HepG2 (cell line): ENCODE data around the gene TRIM10. TPM values are rescaled to one million over a fixed set of nuclear protein-coding genes. Genes with fewer than 3 reads are reported as not detected.

Experiments
- ATAC-seq: fragments of 200-7000 bp; cut with Tn5 transposase; 3 replicates; pipeline ENCODE4 v1.9.1; 2020; ENCODE audit warnings: mild to moderate bottlenecking, moderate library complexity
- BruUV-seq: library from RNA; stranded (reverse); fragments of 400-500 nt; replicated peaks from 2 replicates; lab custom pipeline; 2021; lab: Mats Ljungman, UMichigan
- CTCF ChIA-PET: fragments of 300-600 bp; formaldehyde crosslinking; extraction: SDS; loops from one replicate; lab custom pipeline; 2021; ENCODE audit warnings: low total read pairs, inconsistent platforms, low intra/inter-chr PET ratio; lab: Yijun Ruan, JAX
- POLR2A ChIA-PET: fragments of 350-600 bp; sonication (Branson Sonifier 250); formaldehyde crosslinking; loops from one replicate; lab custom pipeline; 2020; ENCODE audit warnings: antibody characterized with exemption, inconsistent platforms; lab: Yijun Ruan, JAX
- DNase-seq: peaks from one replicate; pipeline ENCODE4 v3.0.0-alpha.2; 2015; ENCODE audit warnings: low spot score
- FAIRE-seq: peaks from 3 replicates; lab custom pipeline; 2011; peaks lifted over from hg19 to GRCh38; lab: Jason Lieb, UNC
- H2AFZ ChIP-seq: one replicate; pipeline ENCODE4 v1.6.1; 2011; ENCODE audit warnings: low read length, inconsistent platforms
- H3K27ac ChIP-seq: fragments of 300-600 bp; 3 replicates; pipeline ENCODE4 v1.8.0; 2011; ENCODE audit warnings: mixed run types, mild to moderate bottlenecking, mixed read lengths, low read length, inconsistent platforms; ENCODE audit not compliant: insufficient read depth; ENCODE audit errors: extremely low read length
- H3K27me3 ChIP-seq, 2 experiments: fragments of 200-600 bp in 1 of 2; 2 replicates in 1 of 2; 3 replicates in 1 of 2; pipeline versions ENCODE4 v1.6.0 to v1.8.0; 2011; ENCODE audit warnings: low read length in 2 of 2, mild to moderate bottlenecking in 2 of 2, moderate library complexity in 2 of 2, inconsistent platforms in 1 of 2; ENCODE audit not compliant: insufficient read depth in 2 of 2, control insufficient read depth in 1 of 2
- H3K36me3 ChIP-seq, 2 experiments: fragments of 200-600 bp in 1 of 2; replicated peaks in 1 of 2; 2 replicates in 1 of 2; 3 replicates in 1 of 2; pipeline versions ENCODE4 v1.5.1 to v1.8.0; 2011; ENCODE audit warnings: low read length in 2 of 2, inconsistent platforms in 1 of 2; ENCODE audit not compliant: insufficient read depth in 2 of 2, control insufficient read depth in 1 of 2
- H3K4me1 ChIP-seq: 2 replicates; pipeline ENCODE4 v1.5.1; 2012; ENCODE audit warnings: low read length, inconsistent platforms; ENCODE audit not compliant: insufficient read depth
- H3K4me2 ChIP-seq: 2 replicates; pipeline ENCODE4 v1.6.0; 2011; ENCODE audit warnings: low read depth, low read length, inconsistent platforms
- H3K4me3 ChIP-seq, 3 experiments: fragments of 200-600 bp in 1 of 3; sonication (generic), shearing (Covaris generic) in 1 of 3; replicated peaks in 1 of 3; 2 replicates each; pipeline ENCODE4 v1.5.1; 2011 to 2016; ENCODE audit warnings: low read length in 3 of 3, inconsistent platforms in 2 of 3, low read depth in 2 of 3, mild to moderate bottlenecking in 2 of 3, control low read depth in 1 of 3, mixed read lengths in 1 of 3; ENCODE audit not compliant: insufficient read depth in 1 of 3
- H3K79me2 ChIP-seq: one replicate; pipeline ENCODE4 v1.6.1; 2011; ENCODE audit warnings: low read length, inconsistent platforms; ENCODE audit not compliant: insufficient read depth
- H3K9ac ChIP-seq: 2 replicates; pipeline ENCODE4 v1.6.0; 2011; ENCODE audit warnings: mild to moderate bottlenecking, low read depth, low read length, inconsistent platforms; ENCODE audit not compliant: insufficient read depth
- H3K9me3 ChIP-seq: 2 replicates; pipeline ENCODE4 v1.5.1; 2012; ENCODE audit warnings: mild to moderate bottlenecking, low read length
- H4K20me1 ChIP-seq: 2 replicates; pipeline ENCODE4 v1.6.0; 2011; ENCODE audit warnings: inconsistent platforms, mild to moderate bottlenecking, low read length, moderate library complexity; ENCODE audit not compliant: insufficient read depth
- ISX ChIP-seq: sonication (generic); formaldehyde crosslinking; conservative IDR thresholded peaks from 2 replicates; pipeline ENCODE4 v1.5.0; 2020; ENCODE audit warnings: missing genetic modification reagents
- KDM4B ChIP-seq: sonication (generic); formaldehyde crosslinking; IDR thresholded peaks from 2 replicates; pipeline ENCODE4 v1.4.0; 2020; ENCODE audit warnings: missing genetic modification reagents
- MAZ ChIP-seq, 2 experiments: sonication (generic) in 1 of 2; formaldehyde crosslinking in 1 of 2; IDR thresholded peaks; 2 replicates each; pipeline versions ENCODE4 v1.5.0 to v1.6.1; 2012 to 2020; ENCODE audit warnings: low read depth in 2 of 2, mild to moderate bottlenecking in 2 of 2, borderline replicate concordance in 1 of 2, improper control_type of control experiment in 1 of 2, low read length in 1 of 2, missing genetic modification reagents in 1 of 2, moderate library complexity in 1 of 2
- NFKBIZ ChIP-seq: IDR thresholded peaks from 2 replicates; pipeline ENCODE4 v1.6.1; 2018; ENCODE audit warnings: missing genetic modification reagents, missing compliant biosample characterization
- RELA ChIP-seq: sonication (generic); formaldehyde crosslinking; IDR thresholded peaks from 2 replicates; pipeline ENCODE4 v1.4.0; 2020; ENCODE audit warnings: missing genetic modification reagents
- SP140L ChIP-seq: sonication (generic); formaldehyde crosslinking; IDR thresholded peaks from 2 replicates; pipeline ENCODE4 v1.4.0; 2020; ENCODE audit warnings: missing genetic modification reagents, borderline replicate concordance
- ZBTB38 ChIP-seq: sonication (generic); formaldehyde crosslinking; IDR thresholded peaks from 2 replicates; pipeline ENCODE4 v1.5.1; 2020; ENCODE audit warnings: mild to moderate bottlenecking, missing genetic modification reagents
- ZC3H13 ChIP-seq: sonication (generic); formaldehyde crosslinking; IDR thresholded peaks from 2 replicates; pipeline ENCODE4 v1.8.1; 2023; ENCODE audit warnings: mild to moderate bottlenecking, missing genetic modification reagents, moderate library complexity
- ZFP1 ChIP-seq: IDR thresholded peaks from 2 replicates; pipeline ENCODE4 v1.6.1; 2016
- ZMAT3 ChIP-seq: sonication (generic); formaldehyde crosslinking; conservative IDR thresholded peaks from 2 replicates; pipeline ENCODE4 v1.7.0; 2021; ENCODE audit warnings: missing genetic modification reagents
- ZNF10 ChIP-seq: sonication (generic); formaldehyde crosslinking; IDR thresholded peaks from 2 replicates; pipeline ENCODE4 v1.4.0; 2020; ENCODE audit warnings: mild to moderate bottlenecking, low read depth, missing genetic modification reagents, borderline replicate concordance
- ZNF251 ChIP-seq: sonication (generic); formaldehyde crosslinking; IDR thresholded peaks from 2 replicates; pipeline ENCODE4 v1.9.0; 2021; ENCODE audit warnings: mild to moderate bottlenecking, missing genetic modification reagents
- ZNF264 ChIP-seq: sonication (generic); formaldehyde crosslinking; IDR thresholded peaks from 2 replicates; pipeline ENCODE4 v1.4.0; 2020; ENCODE audit warnings: missing genetic modification reagents
- ZNF441 ChIP-seq: sonication (generic); formaldehyde crosslinking; IDR thresholded peaks from 2 replicates; pipeline ENCODE4 v1.7.0; 2021; ENCODE audit warnings: missing genetic modification reagents, borderline replicate concordance
- ZNF747 ChIP-seq: sonication (generic); formaldehyde crosslinking; IDR thresholded peaks from 2 replicates; pipeline ENCODE4 v1.8.1; 2023; ENCODE audit warnings: missing genetic modification reagents, mild to moderate bottlenecking, borderline replicate concordance
- ZNF75D ChIP-seq: sonication (generic); formaldehyde crosslinking; IDR thresholded peaks from 2 replicates; pipeline ENCODE4 v1.8.1; 2023; ENCODE audit warnings: missing genetic modification reagents, mild to moderate bottlenecking, borderline replicate concordance
- ZNF780A ChIP-seq: sonication (generic); formaldehyde crosslinking; IDR thresholded peaks from 2 replicates; pipeline ENCODE4 v1.8.0; 2022; ENCODE audit warnings: mild to moderate bottlenecking, missing genetic modification reagents, moderate library complexity
- ZNF781 ChIP-seq: sonication (generic); formaldehyde crosslinking; IDR thresholded peaks from 2 replicates; pipeline ENCODE4 v1.5.1; 2020; ENCODE audit warnings: borderline replicate concordance, mild to moderate bottlenecking, missing genetic modification reagents; ENCODE audit errors: not compliant biosample characterization
- ZNF792 ChIP-seq: IDR thresholded peaks from 2 replicates; pipeline ENCODE4 v1.6.1; 2016
- ZNF879 ChIP-seq: sonication (generic); formaldehyde crosslinking; IDR thresholded peaks from 2 replicates; pipeline ENCODE4 v1.8.1; 2023; ENCODE audit warnings: missing genetic modification reagents
- WGBS: methylation state at CpG from one replicate; pipeline ENCODE4 v1.1.6; 2017; ENCODE audit warnings: low lambda C conversion rate; 5-methylcytosine and 5-hydroxymethylcytosine counted together
- in situ Hi-C: cut with HindIII; loops from 2 replicates; pipeline ENCODE4 v1.10.0; 2017; ENCODE audit warnings: low pct_unique_long_range_greater_than_20kb; ENCODE audit not compliant: extremely low pct_ligation_motif_present
- intact Hi-C: fragments of 100-400 bp; cut with micrococcal nuclease; formaldehyde crosslinking; loops from one replicate; pipeline ENCODE4 v1.10.0; 2022; ENCODE audit not compliant: unreplicated experiment
- polyA plus RNA-seq, 8 experiments: library from polyadenylated mRNA; depleted of rRNA in 3 of 8; stranded (reverse) in 7 of 8; unstranded in 1 of 8; fragments of >200 nt; fragmentation: Illumina TruSeq in 4 of 8; extraction: Trizol in 4 of 8; gene quantifications; 2 replicates each; pipeline versions ENCODE4 v1.2.1 to v1.2.3, GENCODE V29; 2011 to 2016; ENCODE audit warnings: low read depth in 4 of 8, missing spikeins in 1 of 8, mixed read lengths in 1 of 8; ENCODE audit not compliant: insufficient read depth in 1 of 8
- total RNA-seq, 5 experiments: library from RNA; depleted of rRNA; stranded (reverse); fragments of >200 nt; fragmentation: Illumina TruSeq; extraction: Trizol; gene quantifications; 2 replicates each; pipeline ENCODE4 v1.2.3, GENCODE V29; 2016; ENCODE audit warnings: low read depth in 1 of 5
- TF ChIP-seq, protein P1 (sequence below): sonication (generic); formaldehyde crosslinking; IDR thresholded peaks from 2 replicates; pipeline ENCODE4 v1.5.1; 2020; ENCODE audit warnings: missing genetic modification reagents, mild to moderate bottlenecking, borderline replicate concordance
- TF ChIP-seq, protein P2 (sequence below): sonication (generic); formaldehyde crosslinking; IDR thresholded peaks from 2 replicates; pipeline ENCODE4 v1.8.1; 2023; ENCODE audit warnings: mild to moderate bottlenecking, inconsistent platforms, moderate library complexity, missing genetic modification reagents, borderline replicate concordance

The TRIM10 gene
- total and polyA plus RNA-seq, 2 of the 13 experiments (the other 11 are each of a cell fraction or from before 2014, with no cell fraction given): 4.1 to 6.8 TPM

DNA sequence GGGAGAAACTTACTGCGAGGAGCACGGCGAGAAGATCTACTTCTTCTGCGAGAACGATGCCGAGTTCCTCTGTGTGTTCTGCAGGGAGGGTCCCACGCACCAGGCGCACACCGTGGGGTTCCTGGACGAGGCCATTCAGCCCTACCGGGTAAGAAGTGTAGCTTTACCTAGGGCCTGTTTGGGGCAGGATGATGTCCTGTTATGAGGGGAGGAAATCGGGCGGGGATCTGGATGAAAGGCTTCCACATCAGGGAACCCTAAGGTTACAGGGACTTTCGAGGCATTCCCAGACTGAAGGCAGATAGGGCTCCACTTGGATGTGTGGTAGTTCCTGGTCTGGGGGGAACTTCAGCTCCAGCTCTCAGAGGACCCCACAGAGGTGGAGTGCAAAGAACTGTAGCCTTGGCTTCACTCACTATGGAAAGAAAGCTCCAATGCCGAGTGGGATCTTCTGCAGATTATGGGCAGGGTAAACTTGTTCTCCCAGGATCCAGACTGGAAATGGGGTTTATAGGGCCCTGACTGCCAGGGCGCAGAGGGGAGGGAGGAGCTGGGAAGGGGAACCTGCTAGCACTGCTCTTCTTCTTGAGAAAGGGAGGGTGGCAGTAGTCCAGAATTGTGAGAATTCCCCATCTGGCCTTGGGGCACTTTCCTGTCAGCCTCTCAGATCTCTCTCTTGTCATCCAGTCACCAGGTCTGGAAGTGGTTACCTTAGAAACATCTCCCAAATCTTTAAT, 3.1 kb upstream of the TRIM10 start:
- peaks cover 38% of the 10 kb centered on the region for H3K79me2 ChIP-seq
- H4K20me1 ChIP-seq: no peaks in the 10 kb centered on the region; the same call in 1 of the 2 replicates
- FAIRE-seq (no peak), ATAC-seq (peak; percentile 24), DNase-seq (no peak)
- peak overlapping the region; percentile 87 for H3K27ac ChIP-seq
- no peaks in the 10 kb centered on the region for H3K9me3 ChIP-seq
- peak overlapping the region; percentile 90 to 95 (median 92) for H3K4me3 ChIP-seq
- intact Hi-C loops (loop anchor here (1.0 kb wide), 2 partner anchors 30 to 61 kb away; no protein-coding TSS in a partner anchor), in situ Hi-C loops (no loop called here)
- H3K36me3 ChIP-seq: peaks cover 14 to 24% of the 10 kb centered on the region in 2 experiments
- BruUV-seq: no TSS peak
- peaks cover 55% of the 10 kb centered on the region for H3K4me1 ChIP-seq
- POLR2A ChIA-PET: interaction anchor here (0.7 to 3.3 kb wide), 11 partner anchors 9 to 103 kb away, joined by 3 to 26 read pairs (median 4); partner anchors contain the start of genes POLR1H, TRIM31 and TRIM40
- no peak overlapping the region for H2AFZ ChIP-seq
- 2% methylated on average over 15 of the region's 16 CpGs for WGBS
- peak overlapping the region; percentile 81 for H3K9ac ChIP-seq
- H3K4me2 ChIP-seq: peak overlapping the region; percentile 86
- peaks cover 0 to 3% of the 10 kb centered on the region in 2 experiments; a peak in 1 of 5 replicates for H3K27me3 ChIP-seq
- CTCF ChIA-PET: interaction anchor here (0.9 to 1.3 kb wide), 2 partner anchors 33 kb away, joined by 3 to 4 read pairs; no protein-coding TSS in a partner anchor
- TF ChIP-seq ZMAT3 (no peak), ZNF10 (no peak), ZNF441 (no peak), SP140L (CRISPR knock-in tag) (no peak), ZNF747 (0 out of 2 replicates have a peak, but pooled peaks have one; percentile 26), ZNF792 (CRISPR knock-in tag) (no peak), ZC3H13 (CRISPR knock-in tag) (0 out of 2 replicates have a peak, but pooled peaks have one; percentile 14), NFKBIZ (CRISPR knock-in tag) (no peak), MAZ (IDR thresholded peaks at IDR 0.05; ENCODE audit: borderline replicate concordance, low read depth, low read length) (no peak), MAZ (CRISPR knock-in tag; IDR thresholded peaks at IDR 0.05; ENCODE audit: low read depth) (0 out of 2 replicates have a peak, but pooled peaks have one; percentile 10), ZNF781 (no peak), ZNF780A (CRISPR knock-in tag) (no peak; the same call in 1 of the 2 replicates), ZNF251 (CRISPR knock-in tag) (no peak), ZNF879 (CRISPR knock-in tag) (no peak), KDM4B (CRISPR knock-in tag) (no peak), ZBTB38 (CRISPR knock-in tag) (0 out of 2 replicates have a peak, but pooled peaks have one; percentile 3), ZNF264 (CRISPR knock-in tag) (no peak), ISX (CRISPR knock-in tag) (no peak), ZFP1 (CRISPR knock-in tag) (no peak), ZNF75D (CRISPR knock-in tag) (no peak), RELA (CRISPR knock-in tag) (no peak)
- TF ChIP-seq, protein P1, sequence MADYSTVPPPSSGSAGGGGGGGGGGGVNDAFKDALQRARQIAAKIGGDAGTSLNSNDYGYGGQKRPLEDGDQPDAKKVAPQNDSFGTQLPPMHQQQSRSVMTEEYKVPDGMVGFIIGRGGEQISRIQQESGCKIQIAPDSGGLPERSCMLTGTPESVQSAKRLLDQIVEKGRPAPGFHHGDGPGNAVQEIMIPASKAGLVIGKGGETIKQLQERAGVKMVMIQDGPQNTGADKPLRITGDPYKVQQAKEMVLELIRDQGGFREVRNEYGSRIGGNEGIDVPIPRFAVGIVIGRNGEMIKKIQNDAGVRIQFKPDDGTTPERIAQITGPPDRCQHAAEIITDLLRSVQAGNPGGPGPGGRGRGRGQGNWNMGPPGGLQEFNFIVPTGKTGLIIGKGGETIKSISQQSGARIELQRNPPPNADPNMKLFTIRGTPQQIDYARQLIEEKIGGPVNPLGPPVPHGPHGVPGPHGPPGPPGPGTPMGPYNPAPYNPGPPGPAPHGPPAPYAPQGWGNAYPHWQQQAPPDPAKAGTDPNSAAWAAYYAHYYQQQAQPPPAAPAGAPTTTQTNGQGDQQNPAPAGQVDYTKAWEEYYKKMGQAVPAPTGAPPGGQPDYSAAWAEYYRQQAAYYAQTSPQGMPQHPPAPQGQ (CRISPR knock-in tag): no peak
- TF ChIP-seq, protein P2, sequence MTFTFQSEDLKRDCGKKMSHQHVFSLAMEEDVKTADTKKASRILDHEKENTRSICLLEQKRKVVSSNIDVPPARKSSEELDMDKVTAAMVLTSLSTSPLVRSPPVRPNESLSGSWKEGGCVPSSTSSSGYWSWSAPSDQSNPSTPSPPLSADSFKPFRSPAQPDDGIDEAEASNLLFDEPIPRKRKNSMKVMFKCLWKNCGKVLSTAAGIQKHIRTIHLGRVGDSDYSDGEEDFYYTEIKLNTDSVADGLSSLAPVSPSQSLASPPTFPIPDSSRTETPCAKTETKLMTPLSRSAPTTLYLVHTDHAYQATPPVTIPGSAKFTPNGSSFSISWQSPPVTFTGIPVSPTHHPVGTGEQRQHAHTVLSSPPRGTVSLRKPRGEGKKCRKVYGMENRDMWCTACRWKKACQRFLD: no peak
